ENCODE data around the gene SMIM27. TPM values are rescaled to one million over a fixed set of nuclear protein-coding genes. Genes with fewer than 3 reads are reported as not detected.
"Not testable (repeated sequence)": the region's sequence is repeated elsewhere in the genome, so short reads cannot be mapped to it uniquely, and the experiment has no call there.

SMIM27 gene
- total and polyA plus RNA-seq, 4 donors: 5.3 to 13.5 (median 9.9) TPM

GRCh38 chr9:32590898-32591297 lies 38.8 kb downstream of the SMIM27 start:
- WGBS, 2 donors: 80 to 83% methylated on average over 1 of the region's 1 CpG
- ATAC-seq (ENCODE audit: insufficient read depth, low FRiP score): no peak
- no peaks in the 10 kb centered on the region for H3K27me3 ChIP-seq (ENCODE audit: control insufficient read depth in 3 of 3, insufficient read depth in 3 of 3, low read length in 2 of 3)
- H3K4me3 ChIP-seq: no peak overlapping the region
- H3K9me3 ChIP-seq (ENCODE audit: control insufficient read depth in 4 of 4, insufficient read depth in 3 of 4, low read length in 3 of 4): no peaks in the 10 kb centered on the region
- no peak for DNase-seq
- no peak overlapping the region for H3K9ac ChIP-seq (ENCODE audit: insufficient read depth in 1 of 2, low read length in 2 of 2)
- no peaks in the 10 kb centered on the region for H3K36me3 ChIP-seq (ENCODE audit: control insufficient read depth in 4 of 4, insufficient read depth in 4 of 4, low read length in 4 of 4)
- TF ChIP-seq, protein P1, sequence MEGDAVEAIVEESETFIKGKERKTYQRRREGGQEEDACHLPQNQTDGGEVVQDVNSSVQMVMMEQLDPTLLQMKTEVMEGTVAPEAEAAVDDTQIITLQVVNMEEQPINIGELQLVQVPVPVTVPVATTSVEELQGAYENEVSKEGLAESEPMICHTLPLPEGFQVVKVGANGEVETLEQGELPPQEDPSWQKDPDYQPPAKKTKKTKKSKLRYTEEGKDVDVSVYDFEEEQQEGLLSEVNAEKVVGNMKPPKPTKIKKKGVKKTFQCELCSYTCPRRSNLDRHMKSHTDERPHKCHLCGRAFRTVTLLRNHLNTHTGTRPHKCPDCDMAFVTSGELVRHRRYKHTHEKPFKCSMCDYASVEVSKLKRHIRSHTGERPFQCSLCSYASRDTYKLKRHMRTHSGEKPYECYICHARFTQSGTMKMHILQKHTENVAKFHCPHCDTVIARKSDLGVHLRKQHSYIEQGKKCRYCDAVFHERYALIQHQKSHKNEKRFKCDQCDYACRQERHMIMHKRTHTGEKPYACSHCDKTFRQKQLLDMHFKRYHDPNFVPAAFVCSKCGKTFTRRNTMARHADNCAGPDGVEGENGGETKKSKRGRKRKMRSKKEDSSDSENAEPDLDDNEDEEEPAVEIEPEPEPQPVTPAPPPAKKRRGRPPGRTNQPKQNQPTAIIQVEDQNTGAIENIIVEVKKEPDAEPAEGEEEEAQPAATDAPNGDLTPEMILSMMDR (IDR thresholded peaks at IDR 0.05; ENCODE audit: control extremely low read depth, extremely low read depth): no peak
- H3K27ac ChIP-seq (ENCODE audit: low read depth in 1 of 2, low read length in 1 of 2): no peak overlapping the region
- H3K4me1 ChIP-seq (ENCODE audit: control insufficient read depth in 5 of 5, insufficient read depth in 5 of 5, low read length in 5 of 5): no peaks in the 10 kb centered on the region

GRCh38 chr9:32596096-32596865 lies 44.2 kb downstream of the SMIM27 start:
- H3K4me3 ChIP-seq: no peak overlapping the region
- 53 to 57% methylated on average over 4 of the region's 4 CpGs for WGBS, 2 donors
- peaks cover 0 to 3% (median 1%) of the 10 kb centered on the region in 4 donors for H3K9me3 ChIP-seq (ENCODE audit: control insufficient read depth in 4 of 4, insufficient read depth in 3 of 4, low read length in 3 of 4)
- no peaks in the 10 kb centered on the region for H3K36me3 ChIP-seq (ENCODE audit: control insufficient read depth in 4 of 4, insufficient read depth in 4 of 4, low read length in 4 of 4)
- ATAC-seq (ENCODE audit: insufficient read depth, low FRiP score) (no peak), DNase-seq (no peak)
- TF ChIP-seq, protein P1 (IDR thresholded peaks at IDR 0.05; ENCODE audit: control extremely low read depth, extremely low read depth): no peak
- H3K9ac ChIP-seq (ENCODE audit: insufficient read depth in 1 of 2, low read length in 2 of 2): no peak overlapping the region
- H3K4me1 ChIP-seq (ENCODE audit: control insufficient read depth in 5 of 5, insufficient read depth in 5 of 5, low read length in 5 of 5): no peaks in the 10 kb centered on the region
- H3K27me3 ChIP-seq (ENCODE audit: control insufficient read depth in 3 of 3, insufficient read depth in 3 of 3, low read length in 2 of 3): no peaks in the 10 kb centered on the region
- H3K27ac ChIP-seq (ENCODE audit: low read depth in 1 of 2, low read length in 1 of 2): no peak overlapping the region

DNA sequence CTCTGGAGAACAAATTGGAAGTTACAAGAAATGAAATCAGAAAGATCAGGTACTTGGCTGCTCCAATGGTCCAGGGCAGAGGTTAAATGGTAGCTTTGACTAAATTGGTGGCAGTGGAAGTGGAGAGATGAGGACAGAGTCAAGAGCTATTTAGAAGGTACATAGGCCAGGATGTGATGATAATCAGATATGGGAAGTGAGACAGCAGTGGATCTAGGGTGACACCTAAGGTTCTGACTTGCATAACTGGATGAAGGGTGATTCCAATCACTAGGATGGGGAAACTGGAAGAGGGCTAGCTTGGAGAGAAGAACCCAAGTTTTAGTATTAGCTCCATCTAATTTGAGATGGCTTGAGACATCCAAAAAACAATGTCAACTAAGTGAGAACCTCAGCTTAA lies 44.8 kb downstream of the SMIM27 start:
- Histone ChIP-seq H3K9me3 (ENCODE audit: control insufficient read depth in 4 of 4, insufficient read depth in 3 of 4, low read length in 3 of 4) (peaks cover 0 to 3% (median 1%) of the 10 kb centered on the region in 4 donors), H3K36me3 (ENCODE audit: control insufficient read depth in 4 of 4, insufficient read depth in 4 of 4, low read length in 4 of 4) (no peaks in the 10 kb centered on the region), H3K4me3 (no peak overlapping the region), H3K27me3 (ENCODE audit: control insufficient read depth in 3 of 3, insufficient read depth in 3 of 3, low read length in 2 of 3) (no peaks in the 10 kb centered on the region), H3K9ac (ENCODE audit: insufficient read depth in 1 of 2, low read length in 2 of 2) (no peak overlapping the region), H3K27ac (ENCODE audit: low read depth in 1 of 2, low read length in 1 of 2) (no peak overlapping the region), H3K4me1 (ENCODE audit: control insufficient read depth in 5 of 5, insufficient read depth in 5 of 5, low read length in 5 of 5) (no peaks in the 10 kb centered on the region)
- DNase-seq: no peak
- TF ChIP-seq, protein P1 (IDR thresholded peaks at IDR 0.05; ENCODE audit: control extremely low read depth, extremely low read depth): no peak
- ATAC-seq (ENCODE audit: insufficient read depth, low FRiP score): no peak

- H3K9me3 ChIP-seq (ENCODE audit: control insufficient read depth in 4 of 4, insufficient read depth in 3 of 4, low read length in 3 of 4); ATAC-seq (ENCODE audit: insufficient read depth, low FRiP score); H3K4me3 ChIP-seq; H3K36me3 ChIP-seq (ENCODE audit: control insufficient read depth in 4 of 4, insufficient read depth in 4 of 4, low read length in 4 of 4); H3K27me3 ChIP-seq (ENCODE audit: control insufficient read depth in 3 of 3, insufficient read depth in 3 of 3, low read length in 2 of 3); H3K9ac ChIP-seq (ENCODE audit: insufficient read depth in 1 of 2, low read length in 2 of 2); H3K4me1 ChIP-seq (ENCODE audit: control insufficient read depth in 5 of 5, insufficient read depth in 5 of 5, low read length in 5 of 5); DNase-seq; H3K27ac ChIP-seq (ENCODE audit: low read depth in 1 of 2, low read length in 1 of 2): not testable (repeated sequence)
- WGBS, 2 donors: 31 to 54% methylated on average over 3 of the region's 3 CpGs
Measured at GRCh38 chr9:32599021-32599420, 46.9 kb downstream of the SMIM27 start.

Other genes starting within 250 kb of the SMIM27 start
- 10 to 100 TPM; 24.7 to 47.1 TPM for gene ACO1, start 167.7 kb upstream of the SMIM27 start, total RNA-seq
- gene ACO1, start 167.7 kb upstream of the SMIM27 start, polyA plus RNA-seq: 10 to 100 TPM; 12.5 to 19.0 TPM
- 10 to 100 TPM in 1 of 2 donors, 1 to 10 TPM in 1; 8.5 to 17.9 TPM for gene RIGI, start 26.1 kb upstream of the SMIM27 start, total RNA-seq
- 1 to 10 TPM; 4.8 to 9.2 TPM for gene RIGI, start 26.1 kb upstream of the SMIM27 start, polyA plus RNA-seq
- 10 to 100 TPM; 11.3 to 31.4 TPM for gene TOPORS, start 259 bp downstream of the SMIM27 start, total RNA-seq
- 1 to 10 TPM; 6.3 to 7.1 TPM for gene TOPORS, start 259 bp downstream of the SMIM27 start, polyA plus RNA-seq
- 10 to 100 TPM; 40.6 to 48.6 TPM for gene NDUFB6, start 20.8 kb downstream of the SMIM27 start, total RNA-seq
- gene NDUFB6, start 20.8 kb downstream of the SMIM27 start, polyA plus RNA-seq: 10 to 100 TPM; 34.4 to 43.9 TPM
- under 1 TPM in 1 of 2 donors, not detected in 1; 0.03 TPM for gene TAF1L, start 83.3 kb downstream of the SMIM27 start, total RNA-seq
- under 1 TPM in 1 of 2 donors, not detected in 1; 0.01 TPM for gene TAF1L, start 83.3 kb downstream of the SMIM27 start, polyA plus RNA-seq
- under 1 TPM in 1 of 2 donors, not detected in 1; 0.06 TPM for gene TMEM215, start 231.2 kb downstream of the SMIM27 start, total RNA-seq
- not detected for gene TMEM215, start 231.2 kb downstream of the SMIM27 start, polyA plus RNA-seq

Measured in lung (tissue), 12 donors.